ENCODE data around the gene BTNL3.
"Not testable (repeated sequence)": the region's sequence is repeated elsewhere in the genome, so short reads cannot be mapped to it uniquely, and the experiment has no call there.

The BTNL3 gene

DNA sequence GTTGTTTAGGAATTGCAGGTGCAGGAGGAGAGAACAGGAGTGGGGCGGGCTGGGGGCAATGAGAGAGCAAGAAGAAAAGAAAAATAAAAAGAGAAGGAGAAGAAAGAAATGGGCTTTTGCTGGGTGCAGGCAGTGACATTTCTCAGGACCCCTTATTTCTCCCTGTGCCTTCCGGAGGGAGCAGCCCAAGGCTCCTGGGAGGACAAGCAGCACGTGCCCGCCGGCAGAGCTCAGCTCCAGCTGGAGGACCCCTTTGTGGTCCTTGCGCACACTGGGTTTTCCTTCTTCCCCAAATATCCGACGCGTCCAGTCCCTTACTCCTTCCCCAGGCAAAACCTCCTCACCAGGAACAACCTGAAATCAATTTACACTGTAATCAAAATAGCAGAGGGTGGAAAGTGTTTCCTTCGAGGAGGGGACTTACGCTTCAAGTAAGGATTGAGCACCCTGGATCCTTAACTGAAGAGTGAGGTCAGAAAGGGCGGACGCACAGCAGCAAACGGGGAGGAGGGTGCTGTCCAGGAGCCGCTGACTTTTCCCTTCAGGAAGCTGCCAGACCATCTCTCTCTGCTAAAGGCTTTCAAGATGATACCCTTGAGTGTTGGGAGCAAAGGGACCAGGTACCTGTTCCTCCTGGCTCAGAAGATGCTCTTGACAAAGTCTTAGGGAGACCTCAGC is 53.5 kb downstream of the BTNL3 start:
- no peak overlapping the region for H3K4me3 ChIP-seq (replicated peaks; ENCODE audit: low read depth, low read length)
- TF ChIP-seq CTCF (IDR thresholded peaks at IDR 0.05; ENCODE audit: low read depth, low read length, missing control alignments), result no peak
- no peak for DNase-seq (ENCODE audit: extremely low read depth, low read depth)

DNA sequence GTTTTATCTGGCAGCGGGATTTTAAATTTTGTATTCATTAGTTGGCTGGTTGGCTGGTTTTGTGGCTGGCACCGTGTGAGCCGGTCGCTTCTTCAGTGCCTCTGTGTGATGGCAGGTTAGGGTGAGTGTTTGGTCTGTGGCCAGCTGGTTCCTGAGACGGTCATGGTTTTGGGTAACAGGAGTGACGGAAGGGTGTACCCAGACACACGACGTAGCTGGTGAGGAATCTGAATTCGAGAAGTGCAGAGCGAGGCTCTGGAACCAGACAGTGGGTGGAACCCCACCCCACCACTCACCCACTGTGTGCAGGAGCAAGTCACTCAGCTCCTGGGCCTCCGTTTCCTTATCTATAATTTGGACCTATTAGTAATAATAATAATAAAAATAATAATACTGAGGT is 54.1 kb downstream of the BTNL3 start:
- DNase-seq (ENCODE audit: extremely low read depth, low read depth), result no peak
- TF ChIP-seq CTCF (IDR thresholded peaks at IDR 0.05; ENCODE audit: low read depth, low read length, missing control alignments), result no peak
- H3K4me3 ChIP-seq (replicated peaks; ENCODE audit: low read depth, low read length), result no peak overlapping the region

DNA sequence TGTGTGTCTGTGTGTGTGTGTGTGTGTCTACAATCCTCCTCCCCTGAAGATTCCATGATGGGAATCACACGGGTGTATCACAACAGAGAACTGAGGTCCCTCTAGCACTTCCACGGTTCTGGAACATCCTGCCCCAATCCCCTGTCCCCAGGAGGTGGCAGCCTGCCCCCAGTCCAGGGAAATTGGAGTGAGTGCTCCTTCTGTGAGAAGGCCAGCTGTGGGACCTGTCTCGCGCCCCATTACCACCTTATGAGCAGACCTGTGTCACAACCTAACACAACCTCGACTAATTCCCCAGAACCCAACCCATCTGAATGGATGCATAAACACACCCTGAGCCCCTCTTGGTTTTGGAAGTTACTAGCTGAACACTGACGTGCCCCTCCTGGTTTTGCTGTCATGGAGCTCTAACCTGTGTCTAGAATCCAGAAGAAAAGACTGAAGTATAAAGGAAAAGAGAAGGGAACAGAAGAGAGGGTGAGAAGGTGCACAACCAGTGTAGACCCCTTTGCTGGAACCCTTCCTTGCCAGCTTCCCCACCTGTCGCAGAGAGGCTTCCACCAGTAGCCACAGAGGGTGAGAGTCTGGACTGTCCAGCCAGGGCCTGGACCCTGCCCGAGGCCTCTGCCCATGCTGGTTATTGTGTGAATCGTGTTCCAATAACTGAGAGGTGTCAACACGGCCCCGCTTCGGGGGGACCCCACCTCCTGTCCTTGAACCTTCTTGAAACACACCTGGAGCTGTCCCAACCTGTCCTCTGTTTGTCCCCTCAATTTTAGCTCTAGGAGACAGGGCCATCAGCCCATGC is 54.8 kb downstream of the BTNL3 start:
- DNase-seq (ENCODE audit: extremely low read depth, low read depth), result no peak
- TF ChIP-seq CTCF (IDR thresholded peaks at IDR 0.05; ENCODE audit: low read depth, low read length, missing control alignments), result peak; percentile 13
- H3K4me3 ChIP-seq (replicated peaks; ENCODE audit: low read depth, low read length), result no peak overlapping the region

DNA sequence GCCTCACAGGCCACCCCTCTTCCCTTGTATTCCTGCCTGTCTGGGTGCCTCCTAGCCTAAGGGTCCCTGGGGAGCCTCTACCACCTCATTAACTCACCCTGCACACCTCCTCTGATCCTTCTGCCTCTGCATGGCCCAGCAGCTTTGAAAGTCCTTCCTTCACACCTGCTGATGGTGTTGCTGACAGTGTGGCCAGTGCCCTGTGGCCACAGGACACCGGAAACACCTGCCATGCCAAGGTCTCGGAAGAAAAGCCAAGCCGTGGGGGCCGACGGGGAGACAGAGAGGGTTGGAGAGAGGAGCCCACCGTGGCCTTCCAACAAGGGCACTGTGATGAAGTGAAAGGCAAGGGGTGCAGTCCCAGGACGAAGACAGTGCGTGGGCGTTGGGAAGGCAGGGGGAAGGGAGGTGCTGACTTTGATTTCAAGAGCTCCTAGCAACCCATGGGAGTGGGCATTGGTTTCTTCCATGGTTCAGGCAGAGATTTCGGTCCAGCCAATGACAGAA is 55.5 kb downstream of the BTNL3 start:
- no peak for DNase-seq (ENCODE audit: extremely low read depth, low read depth)
- TF ChIP-seq CTCF (IDR thresholded peaks at IDR 0.05; ENCODE audit: low read depth, low read length, missing control alignments), result no peak
- no peak overlapping the region for H3K4me3 ChIP-seq (replicated peaks; ENCODE audit: low read depth, low read length)

DNA sequence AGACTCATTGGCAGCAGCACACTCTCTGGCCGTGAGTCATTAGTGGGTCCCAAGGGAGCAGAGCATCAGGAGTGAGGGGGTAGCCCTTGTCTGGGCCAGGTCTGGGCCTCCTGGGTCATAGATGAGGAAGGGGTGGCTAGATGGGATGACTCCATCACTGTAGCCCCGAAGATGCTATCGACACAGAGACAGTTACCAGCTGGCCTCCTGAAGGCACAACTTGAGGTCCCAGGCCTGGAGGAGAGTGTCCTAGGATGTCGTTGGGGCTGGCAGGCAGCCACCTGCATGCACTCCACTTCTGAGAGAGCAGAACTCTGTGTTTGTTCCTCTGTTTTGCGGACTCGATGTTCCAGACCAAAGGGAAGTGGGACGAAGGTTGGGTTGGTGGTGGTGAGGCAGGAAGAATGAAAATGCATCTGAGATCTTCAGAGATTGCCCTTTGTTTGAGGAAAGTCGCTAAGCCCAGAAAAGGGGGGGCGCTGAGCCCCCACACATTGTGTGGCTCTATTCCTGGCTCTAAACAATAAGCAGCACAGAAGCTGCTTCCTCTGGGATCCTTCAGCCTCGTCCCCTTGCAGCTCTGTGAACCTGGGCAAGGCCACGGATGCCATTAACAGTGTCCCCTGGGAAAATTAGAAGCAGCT is 56.1 kb downstream of the BTNL3 start:
- no peak for TF ChIP-seq CTCF (IDR thresholded peaks at IDR 0.05; ENCODE audit: low read depth, low read length, missing control alignments)
- no peak for DNase-seq (ENCODE audit: extremely low read depth, low read depth)
- no peak overlapping the region for H3K4me3 ChIP-seq (replicated peaks; ENCODE audit: low read depth, low read length)

GRCh38 chr5:181045316-181045715 is 56.7 kb downstream of the BTNL3 start:
- TF ChIP-seq CTCF (IDR thresholded peaks at IDR 0.05; ENCODE audit: low read depth, low read length, missing control alignments), result no peak
- DNase-seq (ENCODE audit: extremely low read depth, low read depth), result no peak
- no peak overlapping the region for H3K4me3 ChIP-seq (replicated peaks; ENCODE audit: low read depth, low read length)

DNA sequence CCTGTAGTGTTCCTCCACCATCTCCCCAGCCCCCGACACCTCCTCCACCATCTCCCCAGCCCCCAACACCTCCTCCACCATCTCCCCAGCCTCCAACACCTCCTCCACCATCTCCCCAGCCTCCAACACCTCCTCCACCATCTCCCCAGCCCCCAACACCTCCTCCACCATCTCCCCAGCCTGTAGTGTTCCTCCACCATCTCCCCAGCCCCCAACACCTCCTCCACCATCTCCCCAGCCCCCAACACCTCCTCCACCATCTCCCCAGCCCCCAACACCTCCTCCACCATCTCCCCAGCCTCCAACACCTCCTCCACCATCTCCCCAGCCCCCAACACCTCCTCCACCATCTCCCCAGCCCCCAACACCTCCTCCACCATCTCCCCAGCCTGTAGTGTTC is 57.2 kb downstream of the BTNL3 start:
- DNase-seq (ENCODE audit: extremely low read depth, low read depth); H3K4me3 ChIP-seq (replicated peaks; ENCODE audit: low read depth, low read length): not testable (repeated sequence)

Data from HFF-Myc (cell line).